ENCODE results near the gene PRMT1. TPM values are rescaled to one million over a fixed set of nuclear protein-coding genes. Genes with fewer than 3 reads are reported as not detected.
A peak's percentile ranks its signal among the peaks of the same experiment; 100 is the strongest.

PRMT1 gene
- total RNA-seq, 2 donors from 2014 or later = 183 to 345 TPM

DNA sequence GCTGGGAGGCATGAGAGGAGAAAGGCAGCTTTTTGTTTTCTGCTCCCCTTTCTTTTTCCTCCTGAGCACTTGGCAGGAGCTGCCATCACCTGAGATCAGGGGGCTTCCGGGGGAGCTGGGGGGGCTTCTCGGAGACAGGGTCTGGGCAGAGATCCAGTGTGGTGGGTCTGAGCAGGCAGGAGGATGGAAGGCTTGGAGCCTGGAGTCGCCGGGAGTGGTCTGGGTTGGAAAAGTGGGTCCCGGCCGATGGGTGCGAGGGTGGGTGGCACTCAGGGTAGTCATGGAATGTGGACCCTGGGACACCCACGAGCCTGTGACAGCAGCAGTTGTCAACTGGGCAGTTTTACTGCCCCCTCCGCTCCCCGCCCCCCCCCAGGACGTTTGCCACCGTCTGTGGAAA, 10.1 kb downstream of the PRMT1 start:
- no peak for ATAC-seq (replicated peaks)
- no peak overlapping the region for H3K4me3 Mint-ChIP-seq
- H3K4me1 Mint-ChIP-seq = peaks cover 23% of the 10 kb centered on the region
- no peaks in the 10 kb centered on the region for H3K9me3 Mint-ChIP-seq
- H3K27ac Mint-ChIP-seq = no peak overlapping the region
- peaks cover 8% of the 10 kb centered on the region for H3K27me3 Mint-ChIP-seq
- H3K36me3 Mint-ChIP-seq (ENCODE audit: low read depth) = peaks cover 74% of the 10 kb centered on the region

DNA sequence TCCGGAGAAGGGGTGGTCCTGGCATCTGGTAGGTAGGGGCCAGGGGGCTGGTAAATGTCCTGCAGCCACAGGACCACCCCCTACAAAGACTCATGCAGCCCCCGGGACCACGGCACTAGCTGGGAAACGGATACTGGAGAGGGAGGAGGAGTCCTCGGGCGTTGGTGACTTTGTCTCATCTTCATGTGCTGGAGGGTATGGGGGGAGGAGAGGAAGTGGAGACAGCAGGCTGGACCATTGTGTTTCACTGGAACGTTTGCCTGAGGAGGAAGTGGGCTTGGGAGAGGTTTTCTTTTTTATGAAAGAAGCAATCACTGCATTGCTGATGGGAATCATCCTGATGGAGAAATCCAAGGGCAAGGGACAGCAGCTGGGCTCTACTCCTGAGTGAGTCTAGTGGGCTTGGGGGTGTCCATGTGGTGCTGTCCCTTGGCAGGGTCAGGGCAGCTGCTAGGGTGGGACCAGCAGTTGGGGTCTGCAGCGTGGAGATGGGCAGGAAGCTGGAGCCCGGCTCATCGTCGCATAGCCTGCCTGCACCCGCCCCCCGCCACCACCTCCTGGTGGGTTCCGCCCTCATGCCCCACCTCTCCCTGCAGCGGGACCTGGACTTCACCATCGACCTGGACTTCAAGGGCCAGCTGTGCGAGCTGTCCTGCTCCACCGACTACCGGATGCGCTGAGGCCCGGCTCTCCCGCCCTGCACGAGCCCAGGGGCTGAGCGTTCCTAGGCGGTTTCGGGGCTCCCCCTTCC, 10.7 kb downstream of the PRMT1 start:
- no peak for ATAC-seq (replicated peaks)
- peaks cover 23% of the 10 kb centered on the region for H3K4me1 Mint-ChIP-seq
- H3K36me3 Mint-ChIP-seq (ENCODE audit: low read depth) = peaks cover 68% of the 10 kb centered on the region
- no peaks in the 10 kb centered on the region for H3K9me3 Mint-ChIP-seq
- no peak overlapping the region for H3K27ac Mint-ChIP-seq
- H3K27me3 Mint-ChIP-seq = peaks cover 8% of the 10 kb centered on the region
- no peak overlapping the region for H3K4me3 Mint-ChIP-seq

DNA sequence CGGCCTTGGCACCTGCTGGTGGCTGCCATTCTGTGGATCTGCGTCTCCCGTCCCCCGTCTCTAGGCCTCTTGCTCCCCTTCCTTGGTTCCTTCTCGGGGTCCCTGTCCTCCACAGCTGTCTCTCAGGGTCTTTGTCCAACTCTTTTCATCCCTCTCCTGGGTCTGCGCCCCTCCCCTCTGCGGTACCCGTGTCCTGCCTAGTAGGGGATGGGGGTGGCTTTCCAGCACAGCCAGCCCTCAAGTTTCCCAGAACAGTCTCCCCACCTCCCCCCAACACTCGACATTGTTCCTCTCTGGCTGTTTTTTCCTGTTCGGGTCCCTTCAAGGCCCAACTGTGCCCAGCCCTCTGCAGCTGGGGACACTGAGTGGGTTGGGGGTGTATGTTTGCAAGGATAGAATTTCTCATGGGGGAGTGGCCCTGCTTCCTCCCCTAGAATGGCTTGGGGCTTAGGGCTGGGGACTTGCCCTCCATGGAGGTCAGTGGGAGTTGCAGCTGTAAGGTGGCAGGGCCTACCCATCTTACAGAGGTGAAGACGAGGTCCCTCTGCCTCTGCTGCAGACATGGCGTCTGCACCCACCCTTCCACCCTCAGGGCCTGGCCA, 11.6 kb downstream of the PRMT1 start:
- Mint-ChIP-seq H3K27ac (no peak overlapping the region), H3K4me1 (peaks cover 23% of the 10 kb centered on the region), H3K27me3 (peaks cover 8% of the 10 kb centered on the region), H3K36me3 (ENCODE audit: low read depth) (peaks cover 59% of the 10 kb centered on the region), H3K4me3 (peak overlapping the region; percentile 10), H3K9me3 (no peaks in the 10 kb centered on the region)
- no peak for ATAC-seq (replicated peaks)

DNA sequence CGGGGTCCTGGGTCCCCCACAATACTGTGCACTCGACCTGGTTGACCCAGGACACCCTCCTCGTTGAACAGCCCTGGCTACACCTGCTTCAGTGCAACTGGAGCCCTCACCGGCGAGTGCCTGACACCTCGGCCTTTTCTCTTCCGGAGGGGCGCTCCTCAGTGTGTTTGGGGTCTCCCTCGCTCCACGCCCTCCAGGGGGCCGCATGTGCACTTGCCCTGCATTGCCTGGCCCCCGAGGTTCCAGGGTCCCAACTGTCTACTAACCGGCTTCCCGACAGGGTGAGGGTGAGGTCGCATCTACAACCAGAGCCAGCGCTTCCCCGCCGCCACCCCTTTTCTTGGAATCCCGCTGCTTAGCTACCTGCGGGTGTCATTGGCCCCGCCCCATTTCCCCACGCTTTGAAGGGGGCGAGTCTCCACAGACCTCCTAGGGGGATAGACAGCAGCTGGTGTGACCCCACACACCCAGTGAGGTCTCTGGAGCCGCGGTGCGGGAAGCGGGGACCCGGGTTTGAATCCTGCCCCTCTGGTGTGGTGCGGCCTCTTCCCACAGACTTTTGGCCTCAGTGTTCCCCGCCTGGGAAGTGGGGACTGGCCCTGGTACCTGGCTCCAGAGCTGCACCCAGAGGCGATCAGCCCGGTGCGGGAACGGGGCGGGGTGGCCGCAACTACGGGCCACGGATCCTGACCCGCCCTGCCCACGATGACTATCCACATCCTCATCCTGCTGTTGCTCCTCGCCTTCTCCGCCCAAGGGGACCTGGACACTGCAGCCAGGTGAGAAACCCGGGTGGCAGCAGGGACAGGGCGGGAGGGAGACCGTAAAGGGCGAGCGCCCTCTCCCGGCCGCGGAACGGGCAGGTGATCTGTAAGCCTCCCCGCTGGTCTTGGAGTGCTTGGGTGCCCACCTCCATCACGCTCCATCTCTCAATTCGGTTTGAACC, 12.3 kb downstream of the PRMT1 start, which contains the start of gene ADM5:
Gene ADM5 (plus strand): TSS at position 462 of the 946 bp plus-strand sequence. CDS start 244 bp downstream, at position 706.
- Mint-ChIP-seq H3K9me3 (no peaks in the 10 kb centered on the region), H3K36me3 (ENCODE audit: low read depth) (peaks cover 52% of the 10 kb centered on the region), H3K4me1 (peaks cover 23% of the 10 kb centered on the region), H3K27me3 (peaks cover 8% of the 10 kb centered on the region), H3K4me3 (peak within 1 kb of the TSS; percentile 83), H3K27ac (peak within 1 kb of the TSS; percentile 68)
- peak; percentile 40 for ATAC-seq (replicated peaks)

DNA sequence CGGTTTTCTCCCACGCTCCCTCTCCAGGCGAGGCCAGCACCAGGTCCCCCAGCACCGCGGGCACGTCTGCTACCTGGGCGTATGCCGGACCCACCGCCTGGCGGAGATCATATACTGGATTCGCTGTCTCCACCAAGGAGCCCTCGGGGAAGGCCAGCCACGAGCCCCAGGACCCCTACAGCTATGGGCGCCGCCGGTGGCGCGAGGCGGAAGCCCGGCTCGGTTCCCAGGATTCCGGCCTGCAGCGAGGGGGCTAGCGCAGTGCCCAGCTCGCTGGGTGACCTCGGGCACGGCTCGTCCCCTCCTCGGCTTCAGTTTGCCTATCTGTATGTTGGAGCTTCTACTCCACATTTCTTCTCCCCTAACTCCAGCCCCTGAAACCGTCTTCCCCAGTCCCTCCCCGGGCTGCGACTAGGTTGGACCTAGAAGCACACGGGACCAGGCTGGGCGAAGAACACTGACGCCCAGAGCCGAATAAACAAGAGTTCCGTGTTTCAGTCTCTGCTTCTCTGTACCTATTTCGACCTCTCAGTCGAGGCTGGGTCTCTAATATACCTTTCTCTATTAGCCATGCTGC, 13.1 kb downstream of the PRMT1 start:
- Mint-ChIP-seq H3K4me3 (peak overlapping the region; percentile 83), H3K27ac (peak overlapping the region; percentile 68), H3K36me3 (ENCODE audit: low read depth) (peaks cover 44% of the 10 kb centered on the region), H3K27me3 (peaks cover 8% of the 10 kb centered on the region), H3K9me3 (no peaks in the 10 kb centered on the region), H3K4me1 (peaks cover 23% of the 10 kb centered on the region)
- no peak for ATAC-seq (replicated peaks)

DNA sequence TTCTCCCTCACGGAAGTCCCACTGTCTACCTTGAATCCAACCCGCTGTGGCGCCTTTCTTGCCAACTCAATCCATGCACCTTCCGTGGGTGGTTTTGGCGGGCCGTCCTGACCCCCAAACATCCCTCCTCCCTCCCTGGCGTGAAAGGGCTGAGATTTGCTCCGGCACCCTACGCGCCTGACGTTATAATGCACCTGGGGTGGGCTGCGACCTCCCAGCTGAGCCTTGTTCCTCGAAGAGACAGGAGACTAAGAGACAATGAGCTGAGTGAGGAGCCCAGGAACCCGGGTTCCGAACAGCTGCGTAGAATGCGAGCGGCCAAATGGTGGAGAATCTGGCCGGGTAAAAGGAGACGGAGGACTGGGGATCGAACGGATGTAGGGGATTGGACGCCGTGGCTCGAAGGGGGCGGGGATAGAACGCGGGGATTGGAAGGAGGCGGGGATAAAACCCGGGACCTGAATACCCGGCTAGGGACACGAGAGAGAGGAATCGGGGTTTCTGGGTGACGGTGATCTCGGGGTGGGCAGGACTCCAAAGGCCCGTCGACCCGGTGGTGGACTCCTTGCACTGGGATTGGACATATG, 13.7 kb downstream of the PRMT1 start, which contains the start of gene CPT1C:
Gene CPT1C (plus strand): TSS at position 461 of the 587 bp plus-strand sequence. CDS start 1,137 bp downstream, outside the sequence.
- H3K4me3 Mint-ChIP-seq = peak within 1 kb of the TSS; percentile 83
- peak within 1 kb of the TSS; percentile 68 for H3K27ac Mint-ChIP-seq
- peaks cover 8% of the 10 kb centered on the region for H3K27me3 Mint-ChIP-seq
- peaks cover 19% of the 10 kb centered on the region for H3K4me1 Mint-ChIP-seq
- ATAC-seq (replicated peaks) = peak; percentile 82
- no peaks in the 10 kb centered on the region for H3K9me3 Mint-ChIP-seq
- H3K36me3 Mint-ChIP-seq (ENCODE audit: low read depth) = peaks cover 38% of the 10 kb centered on the region

DNA sequence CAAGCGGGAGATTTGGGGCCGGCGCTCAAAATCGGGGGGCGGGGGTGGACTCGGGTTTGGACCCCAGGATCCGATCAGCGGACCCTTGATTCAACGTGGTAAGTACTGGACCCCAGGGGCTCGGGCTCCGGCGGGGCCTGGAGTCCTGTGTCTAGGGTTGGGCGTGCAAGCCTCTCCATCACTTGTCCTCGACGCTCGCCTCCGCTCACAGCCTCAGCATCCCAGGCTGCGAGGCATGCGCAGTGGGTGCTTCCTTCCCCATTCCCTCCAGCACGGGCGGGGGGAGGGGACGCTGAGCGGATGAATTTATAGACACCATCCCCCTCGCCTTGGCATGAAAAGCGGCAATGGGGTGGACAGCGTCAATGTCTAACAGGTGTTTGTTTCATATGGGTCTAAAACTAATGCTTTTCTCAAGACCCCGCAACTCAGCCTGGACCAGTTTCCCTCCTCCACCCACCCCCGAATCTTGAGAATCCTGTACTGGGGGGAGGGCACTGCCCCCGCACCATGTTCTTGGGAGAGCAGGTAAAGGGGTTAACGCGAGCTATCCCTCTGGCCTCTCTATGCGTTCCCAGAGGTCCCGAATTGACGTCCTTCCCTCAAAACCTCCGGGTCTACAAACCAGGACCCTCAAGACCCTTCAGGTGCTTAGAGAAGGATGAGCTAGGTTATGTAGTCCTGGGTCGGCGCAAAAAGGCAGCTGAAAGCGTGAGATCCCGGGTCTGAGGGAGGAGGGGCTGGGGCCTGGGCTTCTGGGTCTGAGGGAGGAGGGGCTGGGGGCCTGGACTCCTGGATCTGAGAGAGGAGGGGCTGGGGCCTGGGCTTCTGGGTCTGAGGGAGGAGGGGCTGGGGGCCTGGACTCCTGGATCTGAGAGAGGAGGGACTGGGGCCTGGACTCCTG, 14.4 kb downstream of the PRMT1 start:
- Mint-ChIP-seq H3K36me3 (ENCODE audit: low read depth) (peaks cover 35% of the 10 kb centered on the region), H3K9me3 (no peaks in the 10 kb centered on the region), H3K4me1 (peaks cover 18% of the 10 kb centered on the region), H3K27me3 (peaks cover 8% of the 10 kb centered on the region), H3K4me3 (peak overlapping the region; percentile 83), H3K27ac (peak overlapping the region; percentile 68)
- ATAC-seq (replicated peaks) = peak; percentile 62

DNA sequence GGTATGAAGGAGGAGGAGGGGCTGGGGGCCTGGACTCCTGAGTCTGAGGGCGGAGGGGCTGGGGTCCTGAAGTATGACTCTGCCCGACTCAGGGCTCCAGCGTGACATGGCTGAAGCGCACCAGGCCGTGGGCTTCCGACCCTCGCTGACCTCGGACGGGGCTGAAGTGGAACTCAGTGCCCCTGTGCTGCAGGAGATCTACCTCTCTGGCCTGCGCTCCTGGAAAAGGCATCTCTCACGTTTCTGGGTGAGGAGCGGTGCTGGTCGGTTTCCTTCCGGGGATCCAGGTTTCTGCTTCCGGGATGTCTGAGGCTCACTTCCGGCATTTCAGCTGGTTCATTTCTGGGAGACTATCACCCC, 15.1 kb downstream of the PRMT1 start:
- no peak for ATAC-seq (replicated peaks)
- no peaks in the 10 kb centered on the region for H3K9me3 Mint-ChIP-seq
- H3K27ac Mint-ChIP-seq = no peak overlapping the region
- peaks cover 8% of the 10 kb centered on the region for H3K27me3 Mint-ChIP-seq
- H3K4me1 Mint-ChIP-seq = peaks cover 18% of the 10 kb centered on the region
- H3K4me3 Mint-ChIP-seq = peak overlapping the region; percentile 9
- peaks cover 31% of the 10 kb centered on the region for H3K36me3 Mint-ChIP-seq (ENCODE audit: low read depth)

DNA sequence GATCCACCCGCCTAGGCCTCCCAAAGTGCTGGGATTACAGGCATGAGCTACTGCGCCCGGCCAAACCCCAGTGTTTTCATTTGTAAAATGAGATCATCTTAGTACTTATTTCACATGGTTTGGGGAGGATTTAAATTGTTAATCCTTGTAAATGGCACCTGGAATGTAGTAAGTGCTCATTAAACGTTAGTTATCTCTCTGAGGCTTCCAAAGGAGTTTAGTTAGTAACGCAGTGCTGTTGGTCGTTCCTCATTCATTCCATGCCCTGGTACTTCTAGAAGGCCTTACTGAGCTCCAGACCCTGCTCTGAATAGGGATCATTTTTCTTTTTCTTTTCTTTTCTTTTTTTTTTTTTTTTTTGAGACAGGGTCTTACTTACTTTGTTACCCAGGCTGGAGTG, 19.0 kb downstream of the PRMT1 start:
- Mint-ChIP-seq H3K4me3 (no peak overlapping the region), H3K4me1 (no peaks in the 10 kb centered on the region), H3K36me3 (ENCODE audit: low read depth) (no peaks in the 10 kb centered on the region), H3K27me3 (no peaks in the 10 kb centered on the region), H3K9me3 (no peaks in the 10 kb centered on the region), H3K27ac (no peak overlapping the region)
- no peak for ATAC-seq (replicated peaks)

DNA sequence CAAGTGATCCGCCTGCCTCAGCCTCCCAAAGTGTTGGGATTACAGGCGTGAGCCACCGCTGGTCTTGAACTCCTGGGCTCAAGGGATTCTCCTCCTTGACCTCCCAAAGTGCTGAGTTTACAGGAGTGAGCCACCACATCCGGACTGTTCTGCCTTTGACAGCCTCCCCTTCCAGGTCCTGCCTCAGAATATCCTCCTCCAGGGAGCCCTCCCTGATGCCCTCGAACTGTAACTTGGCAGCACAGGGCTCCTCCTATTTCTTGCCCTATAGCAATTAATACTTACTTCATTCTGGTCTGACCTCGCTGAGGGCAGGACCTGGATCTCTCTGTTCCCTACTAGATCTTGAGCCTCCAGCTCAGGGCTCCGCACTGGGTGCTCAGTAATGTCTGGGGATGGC, 19.8 kb downstream of the PRMT1 start:
- Mint-ChIP-seq H3K36me3 (ENCODE audit: low read depth) (no peaks in the 10 kb centered on the region), H3K27ac (no peak overlapping the region), H3K4me3 (no peak overlapping the region), H3K27me3 (no peaks in the 10 kb centered on the region), H3K4me1 (no peaks in the 10 kb centered on the region), H3K9me3 (no peaks in the 10 kb centered on the region)
- ATAC-seq (replicated peaks) = no peak

DNA sequence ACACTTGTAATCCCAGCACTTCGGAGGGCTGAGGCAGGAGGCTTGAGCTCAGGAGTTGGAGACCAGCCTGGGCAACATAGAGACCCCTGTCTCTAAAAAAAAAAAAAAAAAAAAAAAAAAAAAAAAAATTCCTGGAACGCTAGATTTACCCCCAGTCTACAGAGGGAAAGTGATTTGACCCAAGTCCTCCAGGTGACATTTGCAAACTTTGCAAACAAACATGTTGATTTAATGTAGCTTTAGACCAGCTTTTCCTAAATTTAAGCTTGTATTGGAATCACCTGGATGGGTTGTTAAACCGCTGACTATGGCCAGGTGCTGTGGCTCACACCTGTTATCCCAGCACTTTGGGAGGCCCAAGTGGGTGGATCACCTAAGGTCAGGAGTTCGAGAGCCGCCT, 22.3 kb downstream of the PRMT1 start:
- no peaks in the 10 kb centered on the region for H3K9me3 Mint-ChIP-seq
- no peaks in the 10 kb centered on the region for H3K36me3 Mint-ChIP-seq (ENCODE audit: low read depth)
- no peak overlapping the region for H3K27ac Mint-ChIP-seq
- no peak overlapping the region for H3K4me3 Mint-ChIP-seq
- no peaks in the 10 kb centered on the region for H3K27me3 Mint-ChIP-seq
- no peaks in the 10 kb centered on the region for H3K4me1 Mint-ChIP-seq
- no peak for ATAC-seq (replicated peaks)

DNA sequence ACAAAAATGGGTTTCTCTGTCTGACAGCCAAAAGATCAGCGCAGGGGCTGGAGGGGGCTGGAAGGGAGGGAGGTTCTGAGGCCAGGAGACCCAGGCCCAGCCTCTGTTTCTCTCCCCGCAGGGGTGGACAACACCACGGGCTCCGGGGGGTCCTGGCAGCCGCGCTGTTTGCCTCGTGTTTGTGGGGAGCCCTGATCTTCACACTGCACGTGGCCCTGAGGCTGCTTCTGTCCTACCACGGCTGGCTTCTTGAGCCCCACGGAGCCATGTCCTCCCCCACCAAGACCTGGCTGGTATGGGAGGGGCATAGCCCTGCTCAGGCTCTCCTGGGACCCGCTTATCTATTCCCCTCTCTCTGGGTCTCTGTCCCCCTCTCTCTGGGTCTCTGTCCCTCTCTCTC, 23.5 kb downstream of the PRMT1 start:
- H3K4me1 Mint-ChIP-seq = no peaks in the 10 kb centered on the region
- H3K4me3 Mint-ChIP-seq = no peak overlapping the region
- H3K27me3 Mint-ChIP-seq = no peaks in the 10 kb centered on the region
- no peaks in the 10 kb centered on the region for H3K36me3 Mint-ChIP-seq (ENCODE audit: low read depth)
- peak; percentile 38 for ATAC-seq (replicated peaks)
- H3K27ac Mint-ChIP-seq = no peak overlapping the region
- no peaks in the 10 kb centered on the region for H3K9me3 Mint-ChIP-seq

DNA sequence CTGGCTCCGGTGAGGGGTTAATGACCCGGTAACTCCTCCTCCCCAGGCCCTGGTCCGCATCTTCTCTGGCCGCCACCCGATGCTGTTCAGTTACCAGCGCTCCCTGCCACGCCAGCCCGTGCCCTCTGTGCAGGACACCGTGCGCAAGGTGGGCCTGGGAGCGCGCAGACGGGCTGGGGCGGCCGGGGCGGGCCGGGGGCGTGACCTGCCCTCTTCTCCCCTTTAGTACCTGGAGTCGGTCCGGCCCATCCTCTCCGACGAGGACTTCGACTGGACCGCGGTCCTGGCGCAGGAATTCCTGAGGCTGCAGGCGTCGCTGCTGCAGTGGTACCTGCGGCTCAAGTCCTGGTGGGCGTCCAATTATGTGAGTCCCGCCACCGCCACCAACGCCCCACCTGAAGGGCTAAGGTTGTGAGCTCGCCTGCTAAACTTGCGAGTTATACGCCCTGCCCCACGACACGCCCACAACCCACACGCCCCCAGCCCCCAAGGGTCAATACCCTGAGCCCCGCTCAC, 24.3 kb downstream of the PRMT1 start:
- peak; percentile 39 for ATAC-seq (replicated peaks)
- Mint-ChIP-seq H3K27ac (no peak overlapping the region), H3K36me3 (ENCODE audit: low read depth) (no peaks in the 10 kb centered on the region), H3K27me3 (no peaks in the 10 kb centered on the region), H3K4me3 (no peak overlapping the region), H3K4me1 (no peaks in the 10 kb centered on the region), H3K9me3 (no peaks in the 10 kb centered on the region)

All from activated T-helper 17 cell treated with anti-CD3 and anti-CD28 coated beads, Interleukin-2, amount 50 U/mL, for 72 hours (primary cell).